ENCODE data around the gene ZC3H12C.

GRCh38 chr11:110125632-110126031 lies 32.4 kb downstream of the ZC3H12C start:
- no peak for TF ChIP-seq CTCF (IDR thresholded peaks at IDR 0.05; ENCODE audit: low read depth, low read length)
- no peak for TF ChIP-seq POLR2A (IDR thresholded peaks at IDR 0.05; ENCODE audit: extremely low read depth, insufficient read length)
- no peak for TF ChIP-seq MAX (IDR thresholded peaks at IDR 0.05; ENCODE audit: low read depth, low read length)
- TF ChIP-seq MYC (IDR thresholded peaks at IDR 0.05; ENCODE audit: low read depth, low read length), result no peak
